ENCODE results near the gene PSMD11. TPM values are rescaled to one million over a fixed set of nuclear protein-coding genes. Genes with fewer than 3 reads are reported as not detected.
A peak's percentile ranks its signal among the peaks of the same experiment; 100 is the strongest.

PSMD11 gene
- total RNA-seq, 2 experiments from 2014 or later: 161 to 162 TPM

DNA sequence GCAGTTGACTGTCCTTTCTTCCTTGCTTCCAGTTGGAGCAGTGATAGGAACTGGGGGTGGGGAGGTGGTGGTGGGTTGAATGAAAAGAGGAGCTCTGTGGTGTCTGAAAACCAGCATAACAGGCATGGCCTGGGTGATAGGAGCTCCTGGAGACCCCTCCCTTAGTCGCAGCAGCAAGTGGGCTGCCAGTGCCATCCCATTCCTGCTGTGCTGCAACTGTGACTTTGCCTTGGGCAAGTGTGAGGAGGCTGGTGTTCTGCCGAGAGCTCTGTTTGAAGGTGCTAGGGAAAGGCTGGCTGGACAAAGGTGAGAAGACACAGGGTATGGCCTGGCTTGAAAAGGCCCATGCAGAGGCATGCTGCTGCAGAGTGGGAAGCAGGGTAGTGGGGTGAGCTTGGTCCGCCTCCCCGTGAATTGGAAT is 39.7 kb downstream of the PSMD11 start:
- Mint-ChIP-seq H3K36me3 (peaks cover 42% of the 10 kb centered on the region), H3K4me3 (no peak overlapping the region), H3K4me1 (ENCODE audit: low read depth) (peaks cover 27% of the 10 kb centered on the region), H3K9me3 (no peaks in the 10 kb centered on the region), H3K27me3 (no peaks in the 10 kb centered on the region), H3K27ac (peak overlapping the region; percentile 52)
- intact Hi-C loops (cut with micrococcal nuclease): loop anchor here (2.0 kb wide), 1 partner anchor 21 kb away; no protein-coding TSS in a partner anchor
- no peak for DNase-seq
- ChIA-PET POLR2A (interaction anchor here (0.5 to 1.5 kb wide), 2 partner anchors 39 to 66 kb away, joined by 3 to 5 read pairs; no protein-coding TSS in a partner anchor), CTCF (interaction anchor here (0.6 to 12.0 kb wide), 15 partner anchors 9 to 426 kb away, joined by 3 to 102 read pairs (median 4); no protein-coding TSS in a partner anchor)

DNA sequence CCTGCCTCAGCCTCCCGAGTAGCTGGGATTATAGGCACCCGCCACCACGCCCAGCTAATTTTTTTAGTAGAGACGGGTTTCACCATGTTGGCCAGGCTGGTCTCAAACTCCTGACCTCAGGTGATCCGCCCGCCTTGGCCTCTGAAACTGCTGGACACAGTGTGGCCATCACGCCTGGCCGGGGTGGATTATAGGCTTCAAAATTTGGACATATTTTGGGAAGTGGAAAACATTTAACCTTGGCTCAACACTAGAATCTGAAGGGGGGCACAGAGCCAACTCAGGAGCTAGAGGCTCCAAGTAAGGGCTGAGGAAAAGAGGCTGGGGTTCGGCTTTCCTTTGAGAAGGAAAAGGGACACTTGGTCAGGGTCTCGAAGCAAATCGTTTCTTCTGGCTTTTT is 40.3 kb downstream of the PSMD11 start:
- no peaks in the 10 kb centered on the region for H3K9me3 Mint-ChIP-seq
- H3K27me3 Mint-ChIP-seq: no peaks in the 10 kb centered on the region
- no peak for DNase-seq
- intact Hi-C loops (cut with micrococcal nuclease): loop anchor here (2.0 to 5.0 kb wide), 3 partner anchors 22 to 393 kb away; partner anchors contain the start of gene MYO1D
- no peak overlapping the region for H3K4me3 Mint-ChIP-seq
- no peak overlapping the region for H3K27ac Mint-ChIP-seq
- H3K36me3 Mint-ChIP-seq: peaks cover 42% of the 10 kb centered on the region
- ChIA-PET CTCF (interaction anchor here (0.6 to 12.0 kb wide), 14 partner anchors 9 to 425 kb away, joined by 3 to 102 read pairs (median 4); no protein-coding TSS in a partner anchor), POLR2A (interaction anchor here (0.5 to 6.7 kb wide), 3 partner anchors 39 to 67 kb away, joined by 3 to 38 read pairs (median 5); no protein-coding TSS in a partner anchor)
- H3K4me1 Mint-ChIP-seq (ENCODE audit: low read depth): peaks cover 31% of the 10 kb centered on the region

DNA sequence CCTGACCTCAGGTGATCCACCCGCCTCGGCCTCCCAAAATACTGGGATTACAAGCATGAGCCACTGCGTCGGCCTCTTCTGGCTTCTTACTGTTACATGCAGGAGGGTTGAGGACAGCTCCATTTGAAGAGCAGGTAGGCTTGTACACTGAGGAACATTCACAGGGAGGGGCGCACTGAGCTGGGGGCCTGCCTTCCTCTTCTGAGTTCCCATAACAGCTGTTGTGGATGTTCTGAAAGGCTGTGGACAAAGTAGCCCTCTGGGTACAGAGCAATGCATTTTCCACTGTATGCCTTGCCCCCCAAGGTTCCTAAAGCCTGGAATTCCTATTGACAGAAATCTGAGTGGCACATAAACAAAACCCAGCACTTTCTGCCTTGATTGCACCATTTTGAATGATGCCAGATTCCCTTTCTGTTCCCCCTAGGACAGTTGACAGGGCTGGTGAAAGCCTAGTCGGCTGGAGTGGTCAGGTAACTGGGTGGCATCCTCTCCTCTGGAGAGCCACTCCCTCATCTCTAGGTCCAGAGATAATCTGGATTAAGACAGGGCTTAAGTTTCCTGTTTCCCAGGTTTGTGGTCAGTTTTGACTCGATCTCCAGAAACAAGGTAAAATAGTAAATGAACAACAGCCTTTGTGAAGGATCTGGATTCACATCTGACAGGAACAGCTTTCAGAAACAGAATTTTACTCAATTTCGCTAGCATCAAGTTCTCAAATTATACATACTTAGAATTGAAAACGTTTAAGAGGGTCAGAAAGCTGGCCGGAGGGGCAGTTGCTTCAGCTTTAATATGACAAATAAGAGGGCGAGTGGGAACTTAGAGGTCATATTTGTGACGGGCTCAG is 41.2 kb downstream of the PSMD11 start:
- Mint-ChIP-seq H3K4me3 (peak overlapping the region; percentile 54), H3K27me3 (no peaks in the 10 kb centered on the region), H3K9me3 (no peaks in the 10 kb centered on the region), H3K4me1 (ENCODE audit: low read depth) (peaks cover 39% of the 10 kb centered on the region), H3K36me3 (peaks cover 42% of the 10 kb centered on the region), H3K27ac (peak overlapping the region; percentile 18)
- DNase-seq: no peak
- intact Hi-C loops (cut with micrococcal nuclease): loop anchor here (2.0 to 5.0 kb wide), 4 partner anchors 17 to 392 kb away; partner anchors contain the start of gene MYO1D
- ChIA-PET CTCF (interaction anchor here (0.6 to 12.0 kb wide), 6 partner anchors 24 to 173 kb away, joined by 3 to 102 read pairs (median 8); partner anchors contain the start of gene PSMD11), POLR2A (interaction anchor here (2.2 to 6.7 kb wide), 3 partner anchors 34 to 41 kb away, joined by 8 to 38 read pairs (median 19); partner anchors contain the start of gene PSMD11)

DNA sequence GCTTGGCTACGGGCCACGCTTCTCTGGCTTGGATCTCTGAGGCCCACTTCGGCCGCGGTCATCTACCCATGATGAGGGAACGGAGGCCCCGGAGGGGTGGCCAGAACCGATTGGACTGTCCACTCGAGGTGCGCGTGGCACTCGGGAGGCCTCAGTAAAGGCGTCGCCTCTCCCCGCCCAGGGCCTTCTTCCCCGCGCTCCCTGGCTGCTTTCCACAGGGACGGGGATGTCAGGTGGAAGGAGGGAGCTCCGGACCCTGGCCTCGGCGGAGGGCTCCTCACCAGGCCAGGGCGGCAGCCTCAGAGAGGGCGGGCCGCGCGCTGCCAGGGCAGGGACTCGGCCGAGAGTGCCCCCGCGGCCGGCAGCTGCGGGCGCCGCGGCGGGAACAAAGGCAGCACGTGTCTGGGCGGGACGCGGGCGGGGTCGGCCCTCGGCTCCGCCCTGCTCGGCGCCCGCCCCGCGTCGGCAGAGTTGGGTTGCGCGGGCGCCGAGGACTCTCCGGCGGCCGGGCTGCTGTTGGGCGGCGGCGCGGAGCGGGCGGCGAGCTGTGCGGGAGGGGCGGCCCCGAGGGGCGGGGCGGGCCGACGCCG is 41.9 kb downstream of the PSMD11 start:
- Mint-ChIP-seq H3K36me3 (peaks cover 39% of the 10 kb centered on the region), H3K27ac (peak overlapping the region; percentile 18), H3K4me3 (peak overlapping the region; percentile 54), H3K27me3 (no peaks in the 10 kb centered on the region), H3K4me1 (ENCODE audit: low read depth) (peaks cover 46% of the 10 kb centered on the region), H3K9me3 (no peaks in the 10 kb centered on the region)
- ChIA-PET POLR2A (interaction anchor here (2.2 to 6.7 kb wide), 4 partner anchors 31 to 41 kb away, joined by 8 to 38 read pairs (median 15); partner anchors contain the start of gene PSMD11), CTCF (interaction anchor here (0.6 to 12.0 kb wide), 13 partner anchors 18 to 391 kb away, joined by 3 to 102 read pairs (median 4); partner anchors contain the start of genes MYO1D and PSMD11)
- DNase-seq: peak; percentile 73
- intact Hi-C loops (cut with micrococcal nuclease): loop anchor here (2.0 to 5.0 kb wide), 3 partner anchors 17 to 391 kb away; partner anchors contain the start of gene MYO1D

DNA sequence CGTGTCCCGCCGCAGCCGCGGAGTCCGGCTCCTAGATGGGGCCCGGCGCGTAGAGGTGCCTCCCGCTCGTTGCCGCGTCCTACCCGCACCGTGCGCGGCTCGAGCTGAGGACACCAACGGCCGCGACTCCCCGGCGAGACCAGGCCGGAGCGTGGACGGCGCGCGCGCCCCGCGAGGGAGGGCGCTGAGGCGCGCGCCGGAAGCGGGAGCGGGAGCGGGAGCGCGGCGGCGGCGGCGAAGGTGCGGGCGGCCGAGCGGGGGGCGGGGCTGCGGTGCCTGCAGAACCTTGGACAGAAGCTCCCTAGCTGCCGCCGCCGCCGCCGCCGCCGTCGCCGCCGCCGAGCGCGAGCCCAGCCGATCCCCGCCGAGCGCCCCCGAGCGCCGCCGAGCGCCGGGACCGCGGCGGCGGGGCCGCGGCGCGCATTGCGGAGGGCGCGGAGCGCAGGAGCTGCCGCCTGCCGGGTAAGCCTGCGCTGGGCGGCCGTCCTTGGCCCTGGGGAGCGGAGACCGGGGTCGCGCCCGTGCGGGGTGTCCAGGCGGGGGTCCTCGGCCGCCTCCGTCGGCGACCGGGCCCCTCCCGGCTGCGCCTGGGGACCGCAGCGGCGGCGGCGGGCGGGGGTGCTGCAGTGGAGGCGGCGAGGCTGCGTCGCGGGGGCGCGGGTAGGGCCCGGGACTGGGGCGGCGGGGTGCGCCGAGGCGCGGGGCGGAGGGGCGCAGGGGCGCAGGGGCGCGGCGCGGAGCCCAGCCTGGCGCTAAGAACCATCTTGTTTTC is 42.6 kb downstream of the PSMD11 start, which contains the start of gene CDK5R1:
Gene CDK5R1 (plus strand): TSS at position 293 of the 772 bp plus-strand sequence. CDS start 628 bp downstream, outside the sequence.
- H3K4me1 Mint-ChIP-seq (ENCODE audit: low read depth): peaks cover 51% of the 10 kb centered on the region
- intact Hi-C loops (cut with micrococcal nuclease): loop anchor here (1.0 to 5.0 kb wide), 4 partner anchors 16 to 390 kb away; partner anchors contain the start of gene MYO1D

DNA sequence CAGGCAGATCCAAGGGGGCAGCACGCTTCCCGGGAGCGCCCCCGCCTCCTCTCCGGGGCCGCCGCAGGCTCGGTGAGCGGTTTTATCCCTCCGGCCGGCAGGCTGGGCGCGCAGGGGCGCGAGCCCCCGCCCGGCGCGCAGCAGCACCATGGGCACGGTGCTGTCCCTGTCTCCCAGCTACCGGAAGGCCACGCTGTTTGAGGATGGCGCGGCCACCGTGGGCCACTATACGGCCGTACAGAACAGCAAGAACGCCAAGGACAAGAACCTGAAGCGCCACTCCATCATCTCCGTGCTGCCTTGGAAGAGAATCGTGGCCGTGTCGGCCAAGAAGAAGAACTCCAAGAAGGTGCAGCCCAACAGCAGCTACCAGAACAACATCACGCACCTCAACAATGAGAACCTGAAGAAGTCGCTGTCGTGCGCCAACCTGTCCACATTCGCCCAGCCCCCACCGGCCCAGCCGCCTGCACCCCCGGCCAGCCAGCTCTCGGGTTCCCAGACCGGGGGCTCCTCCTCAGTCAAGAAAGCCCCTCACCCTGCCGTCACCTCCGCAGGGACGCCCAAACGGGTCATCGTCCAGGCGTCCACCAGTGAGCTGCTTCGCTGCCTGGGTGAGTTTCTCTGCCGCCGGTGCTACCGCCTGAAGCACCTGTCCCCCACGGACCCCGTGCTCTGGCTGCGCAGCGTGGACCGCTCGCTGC is 43.3 kb downstream of the PSMD11 start:
- Mint-ChIP-seq H3K36me3 (peaks cover 32% of the 10 kb centered on the region), H3K4me1 (ENCODE audit: low read depth) (peaks cover 53% of the 10 kb centered on the region), H3K4me3 (peak overlapping the region; percentile 87), H3K27ac (peak overlapping the region; percentile 86), H3K9me3 (no peaks in the 10 kb centered on the region), H3K27me3 (no peaks in the 10 kb centered on the region)
- POLR2A ChIA-PET: interaction anchor here (0.7 to 6.7 kb wide), 8 partner anchors 16 to 137 kb away, joined by 3 to 38 read pairs (median 6); partner anchors contain the start of gene PSMD11
- peak; percentile 48 for DNase-seq
- intact Hi-C loops (cut with micrococcal nuclease): loop anchor here (1.0 to 5.0 kb wide), 4 partner anchors 15 to 390 kb away; partner anchors contain the start of gene MYO1D
- CTCF ChIA-PET: interaction anchor here (0.8 to 12.0 kb wide), 15 partner anchors 16 to 429 kb away, joined by 3 to 102 read pairs (median 4); partner anchors contain the start of genes MYO1D and PSMD11

More for the DNA sequence above, 42.6 kb downstream of the PSMD11 start, which contains the start of gene CDK5R1:
- peaks cover 34% of the 10 kb centered on the region for H3K36me3 Mint-ChIP-seq
- peak within 1 kb of the TSS; percentile 87 for H3K4me3 Mint-ChIP-seq
- H3K9me3 Mint-ChIP-seq: no peaks in the 10 kb centered on the region
- H3K27me3 Mint-ChIP-seq: no peaks in the 10 kb centered on the region
- peak within 1 kb of the TSS; percentile 86 for H3K27ac Mint-ChIP-seq
- ChIA-PET POLR2A (interaction anchor here (0.7 to 6.7 kb wide), 6 partner anchors 16 to 136 kb away, joined by 3 to 38 read pairs (median 10); partner anchors contain the start of gene PSMD11), CTCF (interaction anchor here (0.8 to 12.0 kb wide), 18 partner anchors 17 to 429 kb away, joined by 3 to 102 read pairs (median 4); partner anchors contain the start of genes MYO1D and PSMD11)
- peak; percentile 82 for DNase-seq

DNA sequence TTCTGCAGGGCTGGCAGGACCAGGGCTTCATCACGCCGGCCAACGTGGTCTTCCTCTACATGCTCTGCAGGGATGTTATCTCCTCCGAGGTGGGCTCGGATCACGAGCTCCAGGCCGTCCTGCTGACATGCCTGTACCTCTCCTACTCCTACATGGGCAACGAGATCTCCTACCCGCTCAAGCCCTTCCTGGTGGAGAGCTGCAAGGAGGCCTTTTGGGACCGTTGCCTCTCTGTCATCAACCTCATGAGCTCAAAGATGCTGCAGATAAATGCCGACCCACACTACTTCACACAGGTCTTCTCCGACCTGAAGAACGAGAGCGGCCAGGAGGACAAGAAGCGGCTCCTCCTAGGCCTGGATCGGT is 43.9 kb downstream of the PSMD11 start:
- intact Hi-C loops (cut with micrococcal nuclease): loop anchor here (5.0 kb wide), 2 partner anchors 41 to 389 kb away; partner anchors contain the start of gene MYO1D

DNA sequence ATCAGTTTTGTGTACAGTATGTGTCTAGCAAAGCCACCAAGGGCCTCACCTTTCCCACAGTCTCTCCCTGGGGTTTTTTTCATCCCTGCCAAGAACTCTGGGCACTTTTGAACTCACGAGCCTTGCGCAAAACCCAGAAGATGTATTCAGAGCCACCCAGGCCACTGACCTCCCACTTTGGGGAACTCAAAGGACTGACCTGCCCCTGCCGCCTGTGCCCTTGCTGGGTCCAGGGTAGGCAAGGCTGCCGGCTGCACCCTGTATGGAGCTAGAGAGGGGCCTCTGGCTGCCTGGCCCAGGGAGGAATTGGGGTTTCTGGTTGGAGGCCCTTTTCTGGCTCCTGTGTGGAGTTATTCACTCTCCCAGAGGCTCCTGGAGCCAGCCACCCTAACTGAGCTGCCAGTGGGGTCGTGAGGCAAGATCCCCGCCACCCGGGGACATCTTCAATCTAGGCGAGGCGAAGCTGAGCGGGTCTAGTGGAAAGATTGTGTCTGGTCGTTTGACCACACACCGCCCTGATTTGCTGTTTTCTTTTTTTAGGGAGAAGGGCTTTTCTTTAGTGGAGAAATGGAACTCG is 44.4 kb downstream of the PSMD11 start:
- ChIA-PET POLR2A (interaction anchor here (0.5 to 6.7 kb wide), 8 partner anchors 15 to 247 kb away, joined by 3 to 38 read pairs (median 3); partner anchors contain the start of gene PSMD11), CTCF (interaction anchor here (0.8 to 12.0 kb wide), 8 partner anchors 12 to 388 kb away, joined by 3 to 102 read pairs (median 5); partner anchors contain the start of genes MYO1D and PSMD11)
- no peak for DNase-seq
- H3K27ac Mint-ChIP-seq: peak overlapping the region; percentile 86
- H3K9me3 Mint-ChIP-seq: no peaks in the 10 kb centered on the region
- H3K36me3 Mint-ChIP-seq: peaks cover 32% of the 10 kb centered on the region
- H3K4me3 Mint-ChIP-seq: peak overlapping the region; percentile 87
- intact Hi-C loops (cut with micrococcal nuclease): loop anchor here (1.0 to 5.0 kb wide), 3 partner anchors 41 to 389 kb away; partner anchors contain the start of gene MYO1D
- H3K4me1 Mint-ChIP-seq (ENCODE audit: low read depth): peaks cover 62% of the 10 kb centered on the region
- H3K27me3 Mint-ChIP-seq: no peaks in the 10 kb centered on the region

More for the DNA sequence above, 43.9 kb downstream of the PSMD11 start:
- peaks cover 58% of the 10 kb centered on the region for H3K4me1 Mint-ChIP-seq (ENCODE audit: low read depth)
- H3K27ac Mint-ChIP-seq: peak overlapping the region; percentile 86
- ChIA-PET POLR2A (interaction anchor here (1.0 to 6.7 kb wide), 7 partner anchors 15 to 71 kb away, joined by 3 to 38 read pairs (median 3); partner anchors contain the start of gene PSMD11), CTCF (interaction anchor here (1.1 to 12.0 kb wide), 9 partner anchors 16 to 428 kb away, joined by 3 to 102 read pairs (median 6); partner anchors contain the start of genes MYO1D and PSMD11)
- H3K9me3 Mint-ChIP-seq: no peaks in the 10 kb centered on the region
- H3K36me3 Mint-ChIP-seq: peaks cover 32% of the 10 kb centered on the region
- DNase-seq: no peak
- H3K27me3 Mint-ChIP-seq: no peaks in the 10 kb centered on the region
- H3K4me3 Mint-ChIP-seq: peak overlapping the region; percentile 87

DNA sequence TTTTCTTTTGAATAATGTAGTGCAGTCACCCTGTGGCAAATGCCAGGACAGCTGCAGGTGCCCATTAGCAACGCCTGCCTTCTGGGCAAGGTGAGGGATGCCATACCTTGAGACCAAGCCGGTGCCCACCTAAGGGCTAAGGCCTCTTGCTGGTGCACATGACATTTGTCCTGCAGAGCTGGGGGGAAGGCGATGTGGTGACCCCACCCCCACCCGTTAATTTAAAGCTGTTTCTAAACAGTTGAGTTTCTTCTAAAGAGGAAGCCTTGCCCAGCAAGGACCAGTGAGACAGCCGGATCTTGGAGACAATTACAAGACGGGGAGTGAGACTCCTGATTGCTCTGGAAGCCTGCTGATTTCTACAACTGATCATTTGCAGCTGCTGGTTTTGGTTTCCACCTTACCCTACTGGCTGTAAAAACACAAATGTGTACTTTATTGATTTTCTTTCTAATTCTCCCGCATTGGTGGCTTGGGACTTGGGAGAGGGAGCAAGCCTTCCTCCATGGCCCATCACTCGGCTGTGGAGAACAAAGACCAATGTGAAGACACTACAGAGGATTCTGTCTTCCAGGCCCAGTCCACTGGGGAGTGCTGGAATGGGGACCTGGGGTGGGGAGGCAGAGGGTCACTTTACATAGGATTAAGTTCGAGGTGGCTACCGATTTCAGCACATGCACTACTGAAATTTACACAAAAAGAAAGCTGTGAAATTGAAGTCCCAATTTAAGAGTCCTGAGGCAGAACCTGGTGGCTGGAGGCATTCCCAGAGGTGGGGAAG is 45.2 kb downstream of the PSMD11 start:
- CTCF ChIA-PET: interaction anchor here (0.8 to 12.0 kb wide), 8 partner anchors 12 to 387 kb away, joined by 3 to 102 read pairs (median 4); partner anchors contain the start of genes MYO1D and PSMD11
- Mint-ChIP-seq H3K27me3 (no peaks in the 10 kb centered on the region), H3K9me3 (no peaks in the 10 kb centered on the region), H3K4me1 (ENCODE audit: low read depth) (peaks cover 68% of the 10 kb centered on the region), H3K27ac (peak overlapping the region; percentile 86), H3K36me3 (peaks cover 32% of the 10 kb centered on the region), H3K4me3 (peak overlapping the region; percentile 87)
- POLR2A ChIA-PET: interaction anchor here (0.6 to 6.7 kb wide), 4 partner anchors 14 to 62 kb away, joined by 3 to 38 read pairs (median 3); no protein-coding TSS in a partner anchor
- no peak for DNase-seq
- intact Hi-C loops (cut with micrococcal nuclease): loop anchor here (1.0 to 5.0 kb wide), 3 partner anchors 42 to 388 kb away; partner anchors contain the start of gene MYO1D

Measured in activated CD4-positive, alpha-beta memory T cell treated with anti-CD3 and anti-CD28 coated beads for 36 hours (primary cell).